IgD-negative memory B cell (primary cell): Measurements from ENCODE around the gene ZDHHC5. TPM values are rescaled to one million over a fixed set of nuclear protein-coding genes. Genes with fewer than 3 reads are reported as not detected.
"Not testable (repeated sequence)": the region's sequence is repeated elsewhere in the genome, so short reads cannot be mapped to it uniquely, and the experiment has no call there.

Source experiments
- H3K27ac Mint-ChIP-seq, 3 donors: one replicate each; pipeline ENCODE4 v1.8.0; 2020 to 2022; ENCODE audit warnings: mild to moderate bottlenecking in 3 of 3, mixed read lengths in 3 of 3, moderate library complexity in 1 of 3
- H3K27me3 Mint-ChIP-seq: one replicate; pipeline ENCODE4 v1.8.0; 2021; ENCODE audit warnings: mixed read lengths
- H3K36me3 Mint-ChIP-seq: one replicate; pipeline ENCODE4 v1.8.0; 2020; ENCODE audit warnings: mild to moderate bottlenecking, mixed read lengths
- H3K4me1 Mint-ChIP-seq, 3 donors: one replicate each; pipeline ENCODE4 v1.8.0; 2020 to 2022; ENCODE audit warnings: mixed read lengths in 3 of 3, mild to moderate bottlenecking in 1 of 3
- H3K4me3 Mint-ChIP-seq, 4 donors: one replicate each; pipeline ENCODE4 v1.8.0; 2020 to 2022; ENCODE audit warnings: mild to moderate bottlenecking in 4 of 4, mixed read lengths in 4 of 4, moderate library complexity in 3 of 4
- H3K9me3 Mint-ChIP-seq, 3 donors: one replicate each; pipeline ENCODE4 v1.8.0; 2020 to 2021; ENCODE audit warnings: mixed read lengths in 3 of 3, mild to moderate bottlenecking in 1 of 3
- polyA plus RNA-seq: library from polyadenylated mRNA; unstranded; fragments of 300-500 nt; fragmentation: Illumina TruSeq; gene quantifications from one replicate; pipeline ENCODE4 v1.2.3, GENCODE V29; 2021

ZDHHC5 gene
- polyA plus RNA-seq, 1 donor from 2014 or later = 32.9 TPM

DNA sequence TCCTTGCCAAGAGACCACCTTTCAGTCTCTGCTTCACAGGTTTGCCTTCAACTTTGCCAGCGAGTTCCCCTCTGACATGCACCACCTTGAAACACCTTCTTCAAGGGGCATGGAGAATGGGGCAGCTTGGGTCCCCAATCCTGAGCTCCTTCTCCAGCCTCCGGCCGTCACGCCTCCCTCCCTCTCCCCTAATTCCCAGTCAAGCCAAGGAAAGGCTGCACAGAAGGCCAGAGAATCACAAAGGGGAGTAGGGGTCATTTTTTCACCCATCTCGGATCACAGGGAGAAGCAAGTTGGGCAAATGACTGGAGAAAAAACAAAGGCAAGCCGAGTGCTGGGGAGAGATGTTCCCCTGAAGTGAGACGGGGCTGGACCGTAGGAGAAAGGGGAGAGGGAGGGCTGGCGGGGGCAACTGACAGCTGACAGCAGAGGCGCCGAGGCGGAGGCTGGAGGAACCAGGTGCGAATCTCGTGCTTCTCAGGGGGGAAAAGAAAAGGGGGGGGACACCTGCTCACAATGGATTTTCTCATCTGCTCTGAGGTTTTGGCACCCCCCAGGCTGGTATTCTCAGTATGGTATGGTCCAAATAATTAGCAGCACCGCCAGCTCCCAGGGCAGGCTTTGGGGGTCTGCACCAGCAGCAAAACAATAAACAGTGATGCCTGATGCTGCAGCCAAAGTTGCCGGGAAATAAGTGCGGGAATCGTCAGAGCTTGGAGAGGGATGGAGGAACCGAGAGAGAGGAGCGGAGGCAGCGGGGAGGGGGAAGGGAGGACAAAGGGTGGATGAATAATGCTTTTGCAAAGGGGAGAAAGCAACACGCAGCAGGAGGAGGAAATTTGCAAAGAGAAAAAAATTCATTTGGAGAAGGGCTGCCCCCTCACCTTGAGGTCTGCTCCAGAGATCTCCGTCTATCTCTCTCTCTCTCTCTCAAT lies 18.8 kb upstream of the ZDHHC5 start:
- Mint-ChIP-seq H3K4me1 (peaks cover 19 to 28% (median 28%) of the 10 kb centered on the region in 3 donors), H3K27ac (peak overlapping the region in 1 of 3 donors; percentile 51)

DNA sequence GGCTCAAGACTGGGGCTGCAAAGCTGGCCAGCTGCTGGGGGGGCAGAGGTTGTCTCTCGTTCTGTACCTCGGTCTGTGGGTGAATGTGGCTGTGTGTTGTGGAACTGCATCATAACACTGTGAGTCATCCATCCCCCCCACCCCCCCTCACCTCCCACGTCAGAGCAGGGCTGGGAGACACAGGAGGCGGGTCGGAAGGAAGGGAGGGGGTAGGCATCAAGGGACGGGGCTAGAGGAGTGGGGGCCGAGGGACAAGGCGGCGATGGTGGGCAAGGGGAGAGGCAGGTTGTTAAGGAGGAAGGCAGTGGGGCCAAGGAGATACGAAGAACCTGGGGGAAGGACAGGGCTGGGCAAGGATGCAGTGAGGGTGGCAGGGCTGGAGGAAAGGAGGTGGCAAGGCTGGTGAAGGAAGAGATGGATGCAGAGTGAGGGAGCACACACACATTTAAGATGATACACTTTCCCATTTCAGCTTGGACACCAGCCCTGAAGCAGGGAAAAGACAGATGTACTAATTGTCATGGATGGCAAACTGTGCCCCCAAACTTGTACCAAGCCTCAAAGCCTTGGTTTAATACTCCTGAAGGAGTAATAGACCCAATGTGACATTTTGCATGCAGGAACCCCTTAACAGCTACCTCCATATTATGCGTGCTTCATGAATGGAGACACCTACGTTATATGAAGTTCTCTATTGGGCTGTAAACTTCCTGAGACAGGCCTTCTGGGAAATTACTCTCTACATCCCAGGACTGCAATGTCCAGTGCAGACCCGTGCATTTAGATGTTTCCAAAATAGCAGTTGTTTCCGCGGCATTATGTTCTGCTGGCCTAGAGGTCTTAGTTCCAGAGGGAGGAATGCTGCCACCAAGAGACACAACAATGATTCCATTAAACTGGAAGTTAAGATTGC lies 17.8 kb upstream of the ZDHHC5 start, which contains the start of gene YPEL4:
YPEL4 (minus strand) TSS at position 87 of the 913 bp plus-strand sequence. CDS start 2,805 bp downstream, outside the sequence.
- H3K9me3 Mint-ChIP-seq = no peaks in the 10 kb centered on the region
- H3K4me3 Mint-ChIP-seq = peak within 1 kb of the TSS in 3 of 4 donors; percentile 50 to 82 (median 79)
- H3K36me3 Mint-ChIP-seq = peaks cover 3% of the 10 kb centered on the region
- peaks cover 19 to 30% (median 28%) of the 10 kb centered on the region in 3 donors for H3K4me1 Mint-ChIP-seq
- H3K27me3 Mint-ChIP-seq = peaks cover 53% of the 10 kb centered on the region
- H3K27ac Mint-ChIP-seq = peak within 1 kb of the TSS in 1 of 3 donors; percentile 51

More for the DNA sequence above, 18.8 kb upstream of the ZDHHC5 start:
- peaks cover 59% of the 10 kb centered on the region for H3K27me3 Mint-ChIP-seq
- peaks cover 3% of the 10 kb centered on the region for H3K36me3 Mint-ChIP-seq
- H3K9me3 Mint-ChIP-seq = no peaks in the 10 kb centered on the region
- peak overlapping the region in 3 of 4 donors; percentile 50 to 82 (median 79) for H3K4me3 Mint-ChIP-seq

DNA sequence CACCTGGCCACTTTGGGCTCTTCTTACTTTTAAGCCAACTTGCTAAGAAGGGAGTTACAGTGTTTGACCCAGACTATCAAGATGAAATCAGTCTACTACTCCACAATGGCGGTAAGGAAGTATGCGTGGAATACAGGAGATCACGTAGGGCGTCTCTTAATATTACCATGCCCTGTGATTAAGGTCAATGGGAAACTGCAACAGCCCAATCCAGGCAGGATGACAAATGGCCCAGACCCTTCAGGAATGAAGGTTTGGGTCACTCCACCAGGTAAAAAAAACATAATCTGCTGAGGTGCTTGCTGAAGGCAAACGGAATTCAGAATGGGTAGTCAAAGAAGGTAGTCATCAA lies 17.2 kb upstream of the ZDHHC5 start:
- Mint-ChIP-seq H3K36me3 (peaks cover 3% of the 10 kb centered on the region), H3K4me1 (peaks cover 19 to 30% (median 28%) of the 10 kb centered on the region in 3 donors), H3K27ac (no peak overlapping the region), H3K27me3 (peaks cover 48% of the 10 kb centered on the region), H3K9me3 (no peaks in the 10 kb centered on the region), H3K4me3 (no peak overlapping the region)

DNA sequence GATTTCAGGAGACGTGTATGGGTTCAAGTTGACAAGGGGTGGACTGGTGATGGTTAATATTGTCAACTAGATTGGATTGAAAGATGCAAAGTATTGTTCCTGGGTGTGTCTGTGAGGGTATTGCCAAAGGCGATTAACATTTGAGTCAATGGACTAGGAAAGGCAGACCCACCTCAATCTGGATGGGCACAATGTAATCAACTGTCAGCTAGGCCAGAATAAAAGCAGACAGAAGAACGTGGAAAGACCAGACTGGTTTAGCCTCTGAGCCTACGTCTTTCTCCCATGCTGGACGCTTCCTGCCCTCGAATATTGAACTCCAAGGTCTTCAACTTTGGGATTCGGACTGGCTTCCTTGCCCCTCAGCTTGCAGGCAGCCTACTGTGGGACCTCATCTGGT lies 16.5 kb upstream of the ZDHHC5 start:
- Mint-ChIP-seq H3K4me3 (no peak overlapping the region), H3K36me3 (peaks cover 3% of the 10 kb centered on the region), H3K9me3 (no peaks in the 10 kb centered on the region), H3K27ac (no peak overlapping the region), H3K4me1 (peaks cover 18 to 30% (median 26%) of the 10 kb centered on the region in 3 donors), H3K27me3 (peaks cover 41% of the 10 kb centered on the region)

DNA sequence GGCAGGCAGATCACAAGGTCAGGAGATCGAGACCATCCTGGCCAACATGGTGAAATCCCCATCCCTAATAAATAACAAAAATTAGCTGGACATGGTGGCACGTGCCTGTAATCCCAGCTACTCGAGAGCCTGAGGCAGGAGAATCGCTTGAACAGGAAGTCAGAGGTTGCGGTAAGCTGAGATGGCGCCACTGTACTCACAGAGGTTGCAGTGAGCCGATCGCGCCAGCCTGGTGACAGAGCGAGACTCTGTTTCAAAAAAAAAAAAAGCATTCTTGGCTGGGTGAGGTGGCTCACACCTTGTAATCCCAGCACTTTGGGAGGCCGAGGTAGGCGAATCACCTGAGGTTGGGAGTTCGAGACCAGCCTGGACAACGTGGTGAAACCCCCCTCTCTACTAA lies 15.7 kb upstream of the ZDHHC5 start:
- Mint-ChIP-seq H3K27me3 (peaks cover 33% of the 10 kb centered on the region), H3K4me3 (peak overlapping the region; percentile 44 to 84 (median 54)), H3K4me1 (peaks cover 10 to 29% (median 21%) of the 10 kb centered on the region in 3 donors)
- not testable (repeated sequence) for H3K36me3 Mint-ChIP-seq, H3K9me3 Mint-ChIP-seq, H3K27ac Mint-ChIP-seq

DNA sequence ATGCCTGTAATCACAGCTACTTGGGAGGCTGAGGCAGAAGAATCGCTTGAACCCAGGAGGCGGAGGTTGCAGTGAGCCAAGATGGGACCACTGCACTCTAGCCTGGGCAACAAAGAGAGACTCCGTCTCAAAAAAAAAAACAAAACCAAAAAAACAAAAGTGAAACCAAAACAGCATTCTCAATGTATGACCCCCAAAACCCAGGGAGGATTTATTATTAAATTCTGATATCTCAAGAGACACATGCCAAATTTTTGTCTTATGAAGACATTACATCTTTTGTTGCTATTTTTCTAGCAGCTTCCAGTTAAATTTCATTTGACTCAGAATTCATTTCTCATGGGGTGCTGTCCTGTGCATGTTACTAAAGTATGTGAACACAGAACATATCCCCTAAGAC lies 15.3 kb upstream of the ZDHHC5 start:
- H3K4me1 Mint-ChIP-seq = peaks cover 14 to 28% (median 26%) of the 10 kb centered on the region in 3 donors
- H3K4me3 Mint-ChIP-seq = peak overlapping the region; percentile 44 to 84 (median 54)
- H3K36me3 Mint-ChIP-seq = peaks cover 4% of the 10 kb centered on the region
- no peaks in the 10 kb centered on the region for H3K9me3 Mint-ChIP-seq
- peaks cover 29% of the 10 kb centered on the region for H3K27me3 Mint-ChIP-seq
- H3K27ac Mint-ChIP-seq = no peak overlapping the region

DNA sequence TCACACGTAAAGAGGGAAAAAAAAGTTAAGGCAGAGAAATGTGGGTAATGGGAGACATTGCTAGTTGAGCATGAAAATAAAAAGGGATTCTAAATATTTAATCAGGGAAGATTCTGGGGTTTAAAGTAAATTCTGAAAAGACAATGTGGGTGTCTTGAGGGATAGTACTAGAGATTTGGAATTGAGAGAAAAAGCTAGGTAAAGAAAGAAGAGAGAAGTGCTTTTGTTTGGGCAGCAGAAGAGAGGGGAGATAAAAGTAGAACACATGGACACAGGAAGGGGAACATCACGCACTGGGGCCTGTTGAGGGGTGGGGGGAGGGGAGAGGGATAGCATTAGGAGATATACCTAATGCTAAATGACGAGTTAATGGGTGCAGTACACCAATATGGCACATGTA lies 14.8 kb upstream of the ZDHHC5 start:
- H3K4me1 Mint-ChIP-seq = peaks cover 16 to 27% (median 27%) of the 10 kb centered on the region in 3 donors
- H3K4me3 Mint-ChIP-seq = peak overlapping the region in 2 of 4 donors; percentile 48 to 59
- H3K9me3 Mint-ChIP-seq = no peaks in the 10 kb centered on the region
- H3K36me3 Mint-ChIP-seq = peaks cover 5% of the 10 kb centered on the region
- no peak overlapping the region for H3K27ac Mint-ChIP-seq
- peaks cover 24% of the 10 kb centered on the region for H3K27me3 Mint-ChIP-seq

DNA sequence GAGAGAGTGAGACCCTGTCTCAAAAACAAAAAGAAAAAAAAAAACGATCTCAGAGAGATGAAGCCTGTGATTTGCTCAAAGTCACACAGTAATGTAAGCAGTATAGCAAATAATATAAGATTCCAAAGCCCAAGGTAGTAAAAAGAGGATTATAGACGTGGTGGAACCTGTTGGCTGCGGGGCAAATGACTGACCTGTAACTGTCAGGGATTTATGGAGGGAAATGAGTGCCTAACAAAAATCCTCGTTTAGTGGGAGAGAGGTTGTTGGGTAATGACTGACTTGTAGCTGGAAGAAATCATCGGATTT lies 11.1 kb upstream of the ZDHHC5 start:
- no peaks in the 10 kb centered on the region for H3K27me3 Mint-ChIP-seq
- no peaks in the 10 kb centered on the region for H3K9me3 Mint-ChIP-seq
- peak overlapping the region; percentile 95 to 99 (median 98) for H3K4me3 Mint-ChIP-seq
- peaks cover 8% of the 10 kb centered on the region for H3K36me3 Mint-ChIP-seq
- H3K4me1 Mint-ChIP-seq = peaks cover 20 to 23% (median 21%) of the 10 kb centered on the region in 3 donors
- H3K27ac Mint-ChIP-seq = peak overlapping the region; percentile 95 to 96 (median 96)

DNA sequence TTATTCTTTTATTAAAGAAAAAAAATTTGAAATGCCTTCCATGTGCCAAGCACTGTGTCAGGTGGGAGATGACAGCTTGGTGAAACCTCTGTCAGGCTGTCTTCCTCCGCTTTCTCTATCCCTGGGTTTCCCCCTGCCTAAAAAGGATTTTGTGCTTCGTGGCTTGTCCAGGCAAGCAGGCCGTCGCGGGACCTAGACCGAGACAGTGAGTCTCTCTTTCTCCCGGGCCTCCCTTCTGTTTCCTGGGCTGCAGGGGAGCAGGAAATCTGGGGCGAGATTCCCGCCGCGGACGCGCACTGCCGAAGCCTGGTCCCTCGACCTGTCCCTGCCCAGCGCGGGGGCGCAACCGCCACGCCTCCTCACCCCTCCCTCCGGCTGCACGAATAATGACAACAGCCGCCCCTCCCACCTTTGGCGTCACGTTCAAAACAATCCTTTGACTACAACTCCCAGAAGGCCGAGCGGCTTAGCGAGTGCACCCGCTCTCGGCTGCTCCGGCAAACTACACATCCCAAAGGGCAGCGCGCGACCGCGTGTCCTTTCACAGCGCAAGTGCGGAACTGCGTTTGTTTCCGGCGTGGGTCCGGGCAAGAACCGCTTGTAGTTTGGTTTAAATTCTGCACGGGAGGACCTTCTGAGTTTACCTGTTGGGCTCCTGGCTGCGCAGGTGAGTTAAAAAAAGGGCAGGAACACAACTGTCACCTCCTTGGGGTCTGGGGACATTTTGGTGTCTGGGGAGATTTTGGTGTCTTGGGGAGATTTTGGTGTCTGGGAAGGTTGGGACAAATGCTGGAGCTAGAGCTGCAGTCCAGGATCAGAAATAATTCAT lies 10.5 kb upstream of the ZDHHC5 start, which contains the start of gene CLP1:
CLP1 (plus strand) TSS at position 569 of the 829 bp plus-strand sequence. CDS start 1,715 bp downstream, outside the sequence.
- Mint-ChIP-seq H3K4me3 (peak within 1 kb of the TSS; percentile 95 to 99 (median 98)), H3K27me3 (no peaks in the 10 kb centered on the region), H3K4me1 (peaks cover 20 to 23% (median 22%) of the 10 kb centered on the region in 3 donors), H3K27ac (peak within 1 kb of the TSS; percentile 95 to 96 (median 96)), H3K9me3 (no peaks in the 10 kb centered on the region), H3K36me3 (peaks cover 8% of the 10 kb centered on the region)

DNA sequence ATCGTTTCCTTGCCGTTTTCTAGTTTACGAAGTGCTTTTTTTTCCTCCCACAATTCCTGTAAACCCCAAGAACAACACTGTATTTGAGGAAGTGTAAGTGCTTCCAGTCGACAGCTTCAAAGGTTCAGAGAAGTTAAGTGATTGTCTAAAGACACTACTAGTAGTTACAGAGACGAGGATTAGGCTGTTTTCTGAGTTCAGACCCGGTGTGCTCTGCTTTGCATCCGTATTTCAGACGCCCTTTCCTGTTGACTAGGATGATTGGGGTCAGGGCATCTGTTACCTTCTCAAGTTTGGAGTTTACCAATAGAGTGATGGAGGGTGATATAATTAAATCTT lies 9.9 kb upstream of the ZDHHC5 start:
- Mint-ChIP-seq H3K27ac (peak overlapping the region; percentile 95 to 96 (median 96)), H3K27me3 (no peaks in the 10 kb centered on the region), H3K4me1 (peaks cover 17 to 22% (median 21%) of the 10 kb centered on the region in 3 donors), H3K36me3 (peaks cover 8% of the 10 kb centered on the region), H3K9me3 (no peaks in the 10 kb centered on the region), H3K4me3 (peak overlapping the region; percentile 95 to 99 (median 98))

DNA sequence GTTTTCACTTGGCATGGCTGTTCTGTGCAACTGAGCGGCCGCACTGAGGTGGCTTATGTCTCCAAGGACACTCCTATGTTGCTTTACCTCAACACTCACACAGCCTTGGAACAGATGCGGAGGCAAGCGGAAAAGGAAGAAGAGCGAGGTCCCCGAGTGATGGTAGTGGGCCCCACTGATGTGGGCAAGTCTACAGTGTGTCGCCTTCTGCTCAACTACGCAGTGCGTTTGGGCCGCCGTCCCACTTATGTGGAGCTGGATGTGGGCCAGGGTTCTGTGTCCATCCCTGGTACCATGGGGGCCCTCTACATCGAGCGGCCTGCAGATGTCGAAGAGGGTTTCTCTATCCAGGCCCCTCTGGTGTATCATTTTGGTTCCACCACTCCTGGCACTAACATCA lies 8.2 kb upstream of the ZDHHC5 start:
- Mint-ChIP-seq H3K27ac (peak overlapping the region in 2 of 3 donors; percentile 61 to 78), H3K4me3 (no peak overlapping the region), H3K27me3 (no peaks in the 10 kb centered on the region), H3K9me3 (no peaks in the 10 kb centered on the region), H3K4me1 (peaks cover 13 to 22% (median 21%) of the 10 kb centered on the region in 3 donors), H3K36me3 (peaks cover 8% of the 10 kb centered on the region)

DNA sequence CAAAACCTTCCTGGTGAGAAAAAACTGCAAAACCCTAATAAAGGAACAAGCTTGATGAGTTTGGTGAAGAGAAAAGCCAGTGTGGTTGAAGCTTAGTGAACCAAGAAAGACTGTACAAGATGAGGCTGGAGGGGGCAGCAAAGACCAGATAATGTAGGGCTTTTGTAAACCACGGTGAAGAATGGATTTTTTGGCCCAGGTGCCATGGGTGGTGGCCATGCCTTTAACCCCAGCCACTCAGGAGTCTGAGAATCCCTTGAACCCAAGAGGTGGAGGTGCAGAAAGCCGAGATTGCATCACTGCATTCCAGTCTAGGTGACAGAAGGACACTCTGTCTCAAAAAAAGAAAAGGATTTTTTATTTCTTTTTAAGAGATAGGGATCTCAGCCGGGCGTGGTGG lies 5.0 kb upstream of the ZDHHC5 start:
- Mint-ChIP-seq H3K27ac (peak overlapping the region in 1 of 3 donors; percentile 81), H3K27me3 (no peaks in the 10 kb centered on the region)

DNA sequence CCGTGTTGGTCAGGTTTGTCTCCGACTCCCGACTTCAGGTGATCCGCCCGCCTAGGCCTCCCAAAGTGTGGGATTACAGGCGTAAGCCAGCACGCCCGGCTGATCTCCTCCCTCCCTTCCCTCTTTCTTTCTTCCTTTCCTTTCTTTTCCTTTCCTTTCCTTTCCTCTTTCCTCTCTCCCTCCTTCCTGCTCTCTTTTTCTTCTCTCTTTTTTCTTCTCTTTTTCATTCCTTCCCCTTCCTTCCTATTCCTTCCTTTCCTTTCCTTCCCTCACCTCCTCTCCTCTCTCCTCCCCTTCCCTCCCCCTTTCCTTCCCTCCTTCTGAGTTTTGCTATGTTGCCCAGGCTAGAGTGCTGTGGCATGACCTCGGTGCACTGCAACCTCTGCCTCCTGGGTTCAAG lies 3.9 kb upstream of the ZDHHC5 start:
- Mint-ChIP-seq H3K36me3 (peaks cover 4% of the 10 kb centered on the region), H3K4me3 (no peak overlapping the region), H3K9me3 (no peaks in the 10 kb centered on the region), H3K4me1 (peaks cover 10 to 21% (median 19%) of the 10 kb centered on the region in 3 donors), H3K27ac (peak overlapping the region in 1 of 3 donors; percentile 77), H3K27me3 (no peaks in the 10 kb centered on the region)

More for the DNA sequence above, 5.0 kb upstream of the ZDHHC5 start:
- Mint-ChIP-seq H3K36me3 (peaks cover 6% of the 10 kb centered on the region), H3K4me3 (peak overlapping the region in 1 of 4 donors; percentile 46), H3K9me3 (no peaks in the 10 kb centered on the region), H3K4me1 (peaks cover 12 to 25% (median 22%) of the 10 kb centered on the region in 3 donors)
